A549 (cell line): ENCODE results near the gene RABGAP1L. TPM values are rescaled to one million over a fixed set of nuclear protein-coding genes. Genes with fewer than 3 reads are reported as not detected.

Experiments used
- ATAC-seq, 2 experiments: fragments of 200-7000 bp in 1 of 2; fragments of >200 bp in 1 of 2; cut with Nextera tagmentation in 1 of 2; cut with Tn5 transposase in 1 of 2; 3 replicates each; pipeline versions ENCODE4 v1.8.0 to v1.9.1; 2018 to 2020; ENCODE audit warnings: mild to moderate bottlenecking in 1 of 2, moderate library complexity in 1 of 2
- CTCF ChIA-PET: fragments of 300-600 bp; sonication (Branson Sonifier 250); formaldehyde crosslinking; extraction: SDS; loops from one replicate; lab custom pipeline; 2021; ENCODE audit warnings: antibody characterized with exemption, inconsistent platforms; lab: Yijun Ruan, JAX
- POLR2A ChIA-PET: fragments of 350-600 bp; formaldehyde crosslinking; extraction: SDS; loops from one replicate; lab custom pipeline; 2021; ENCODE audit warnings: antibody characterized with exemption, inconsistent platforms; lab: Yijun Ruan, JAX
- DNase-seq, 2 experiments: peaks; one replicate each; pipeline versions ENCODE4 v3.0.0 to v3.0.0-alpha.2; 2011 to 2016; ENCODE audit warnings: low read depth in 1 of 2, low spot score in 1 of 2
- FAIRE-seq: peaks from 2 replicates; lab custom pipeline; 2011; peaks lifted over from hg19 to GRCh38; lab: Jason Lieb, UNC
- H3K27ac ChIP-seq, 2 experiments: fragments of >200 bp; sonication (Bioruptor Twin); formaldehyde crosslinking; 3 replicates each; pipeline ENCODE4 v1.5.1; 2016 to 2017
- H3K4me1 ChIP-seq: fragments of >200 bp; sonication (Bioruptor Twin); formaldehyde crosslinking; 3 replicates; pipeline ENCODE4 v1.6.1; 2016
- H3K4me2 ChIP-seq: fragments of >200 bp; sonication (Bioruptor Twin); formaldehyde crosslinking; 3 replicates; pipeline ENCODE4 v1.6.1; 2016
- H3K4me3 ChIP-seq: fragments of >200 bp; sonication (Bioruptor Twin); formaldehyde crosslinking; 3 replicates; pipeline ENCODE4 v1.5.1; 2016
- H3K9me3 ChIP-seq: fragments of >200 bp; sonication (Bioruptor Twin); formaldehyde crosslinking; 3 replicates; pipeline ENCODE4 v1.6.1; 2016
- CBX2 ChIP-seq: fragments of 200-600 bp; sonication (generic); IDR thresholded peaks from 2 replicates; pipeline ENCODE4 v1.6.1; 2016; ENCODE audit warnings: low read depth, mild to moderate bottlenecking, borderline replicate concordance
- CEBPB ChIP-seq, 2 experiments: fragments of >200 bp in 1 of 2; sonication (Bioruptor Twin) in 1 of 2; formaldehyde crosslinking in 1 of 2; IDR thresholded peaks; 2 replicates each; pipeline ENCODE4 v1.6.1; 2012 to 2016
- CHD2 ChIP-seq: fragments of 150-350 bp; IDR thresholded peaks from 2 replicates; pipeline ENCODE4 v1.6.1; 2014; ENCODE audit warnings: low read length; ENCODE audit not compliant: partially characterized antibody
- CHD4 ChIP-seq: fragments of 200-600 bp; sonication (generic); IDR thresholded peaks from 2 replicates; pipeline ENCODE4 v1.6.1; 2016; ENCODE audit warnings: antibody characterized with exemption, mild to moderate bottlenecking, borderline replicate concordance
- EHF ChIP-seq: fragments of 250-450 bp; sonication (Bioruptor Pico); IDR thresholded peaks from 2 replicates; pipeline ENCODE4 v1.5.0; 2020; ENCODE audit warnings: mild to moderate bottlenecking
- GATA3 ChIP-seq: IDR thresholded peaks from 2 replicates; pipeline ENCODE4 v1.6.1; 2012; ENCODE audit warnings: borderline replicate concordance
- HOXB13 ChIP-seq: fragments of 250-450 bp; sonication (Bioruptor Pico); IDR thresholded peaks from 2 replicates; pipeline ENCODE4 v1.5.0; 2020; ENCODE audit warnings: low read depth, mild to moderate bottlenecking, moderate library complexity
- JUN ChIP-seq, 2 experiments: fragments of >200 bp; sonication (Bioruptor Twin); formaldehyde crosslinking; IDR thresholded peaks; 2 replicates in 1 of 2; 3 replicates in 1 of 2; pipeline ENCODE4 v1.6.1; 2016 to 2017
- JUNB ChIP-seq: fragments of >200 bp; sonication (Bioruptor Twin); formaldehyde crosslinking; IDR thresholded peaks from 2 replicates; pipeline ENCODE4 v1.6.1; 2016
- KDM1A ChIP-seq: fragments of 200-600 bp; sonication (generic); IDR thresholded peaks from 2 replicates; pipeline ENCODE4 v1.6.1; 2016; ENCODE audit warnings: low read depth, mild to moderate bottlenecking
- KDM5A ChIP-seq: fragments of 200-600 bp; sonication (generic); IDR thresholded peaks from 2 replicates; pipeline ENCODE4 v1.6.1; 2016; ENCODE audit warnings: antibody characterized with exemption, mild to moderate bottlenecking
- MAZ ChIP-seq: fragments of 150-350 bp; IDR thresholded peaks from 2 replicates; pipeline ENCODE4 v1.6.1; 2014; ENCODE audit warnings: antibody characterized with exemption, low read depth, low read length, borderline replicate concordance
- NPAS2 ChIP-seq: fragments of 250-450 bp; sonication (Bioruptor Pico); IDR thresholded peaks from 2 replicates; pipeline ENCODE4 v1.8.0; 2022; ENCODE audit warnings: mild to moderate bottlenecking, moderate library complexity, borderline replicate concordance
- PHF8 ChIP-seq: fragments of 200-600 bp; sonication (generic); IDR thresholded peaks from 2 replicates; pipeline ENCODE4 v1.6.1; 2016; ENCODE audit warnings: low read depth, mild to moderate bottlenecking, antibody characterized with exemption, moderate library complexity, borderline replicate concordance
- POLR2A ChIP-seq: IDR thresholded peaks from 2 replicates; pipeline ENCODE4 v1.6.1; 2012; ENCODE audit warnings: mild to moderate bottlenecking, low read length
- RAD21 ChIP-seq, 2 experiments: fragments of >200 bp in 1 of 2; sonication (Bioruptor Twin) in 1 of 2; formaldehyde crosslinking in 1 of 2; IDR thresholded peaks in 1 of 2; conservative IDR thresholded peaks in 1 of 2; 2 replicates in 1 of 2; 3 replicates in 1 of 2; pipeline ENCODE4 v1.6.1; 2012 to 2018; ENCODE audit warnings: inconsistent platforms in 1 of 2
- RCOR1 ChIP-seq: fragments of 150-350 bp; IDR thresholded peaks from 2 replicates; pipeline ENCODE4 v1.6.1; 2014; ENCODE audit warnings: antibody characterized with exemption, low read length, low read depth
- SMC3 ChIP-seq: fragments of >200 bp; sonication (Bioruptor Twin); formaldehyde crosslinking; IDR thresholded peaks from 3 replicates; pipeline ENCODE4 v1.6.1; 2018; ENCODE audit warnings: inconsistent platforms
- TFCP2L1 ChIP-seq: fragments of 250-450 bp; sonication (Bioruptor Pico); IDR thresholded peaks from 2 replicates; pipeline ENCODE4 v1.5.0; 2021; ENCODE audit warnings: mild to moderate bottlenecking
- ZNF302 ChIP-seq: fragments of 250-450 bp; sonication (Bioruptor Pico); IDR thresholded peaks from 2 replicates; pipeline ENCODE4 v1.9.0; 2021; ENCODE audit warnings: inconsistent platforms, mild to moderate bottlenecking, moderate library complexity
- WGBS: methylation state at CpG from one replicate; pipeline ENCODE4 v1.1.6; 2017; ENCODE audit errors: missing lambda C conversion rate; 5-methylcytosine and 5-hydroxymethylcytosine counted together
- polyA plus RNA-seq, 4 experiments: library from polyadenylated mRNA; depleted of rRNA in 3 of 4; stranded (reverse); fragments of >200 nt; fragmentation: RNase III in 1 of 4; extraction: RNeasy Plus Mini Kit Qiagen cat#74134 plus additional on column Dnase treatment in 1 of 4; gene quantifications; 2 replicates in 3 of 4; 3 replicates in 1 of 4; pipeline ENCODE4 v1.2.3, GENCODE V29; 2011 to 2017
- TF ChIP-seq, protein P1 (sequence below): fragments of 150-350 bp; IDR thresholded peaks from 2 replicates; pipeline ENCODE4 v1.6.1; 2014; ENCODE audit warnings: low read depth, mild to moderate bottlenecking, low read length
- TF ChIP-seq, protein P2 (sequence below): fragments of >200 bp; sonication (Bioruptor Twin); formaldehyde crosslinking; IDR thresholded peaks from 3 replicates; pipeline ENCODE4 v1.6.1; 2016
- TF ChIP-seq, protein P3 (sequence below): fragments of >200 bp; sonication (Bioruptor Twin); formaldehyde crosslinking; IDR thresholded peaks from 2 replicates; pipeline ENCODE4 v1.6.1; 2016
- TF ChIP-seq, protein P4 (sequence below): fragments of 450-650 bp; IDR thresholded peaks from 2 replicates; pipeline ENCODE4 v1.6.1; 2014; ENCODE audit warnings: antibody characterized with exemption
- TF ChIP-seq, protein P5 (sequence below): fragments of >200 bp; sonication (Bioruptor Twin); formaldehyde crosslinking; IDR thresholded peaks from 3 replicates; pipeline ENCODE4 v1.5.1; 2016

The RABGAP1L gene
- polyA plus RNA-seq, 2 of the 4 experiments (the other 2 are of a cell fraction): 8.2 to 18.6 TPM

DNA sequence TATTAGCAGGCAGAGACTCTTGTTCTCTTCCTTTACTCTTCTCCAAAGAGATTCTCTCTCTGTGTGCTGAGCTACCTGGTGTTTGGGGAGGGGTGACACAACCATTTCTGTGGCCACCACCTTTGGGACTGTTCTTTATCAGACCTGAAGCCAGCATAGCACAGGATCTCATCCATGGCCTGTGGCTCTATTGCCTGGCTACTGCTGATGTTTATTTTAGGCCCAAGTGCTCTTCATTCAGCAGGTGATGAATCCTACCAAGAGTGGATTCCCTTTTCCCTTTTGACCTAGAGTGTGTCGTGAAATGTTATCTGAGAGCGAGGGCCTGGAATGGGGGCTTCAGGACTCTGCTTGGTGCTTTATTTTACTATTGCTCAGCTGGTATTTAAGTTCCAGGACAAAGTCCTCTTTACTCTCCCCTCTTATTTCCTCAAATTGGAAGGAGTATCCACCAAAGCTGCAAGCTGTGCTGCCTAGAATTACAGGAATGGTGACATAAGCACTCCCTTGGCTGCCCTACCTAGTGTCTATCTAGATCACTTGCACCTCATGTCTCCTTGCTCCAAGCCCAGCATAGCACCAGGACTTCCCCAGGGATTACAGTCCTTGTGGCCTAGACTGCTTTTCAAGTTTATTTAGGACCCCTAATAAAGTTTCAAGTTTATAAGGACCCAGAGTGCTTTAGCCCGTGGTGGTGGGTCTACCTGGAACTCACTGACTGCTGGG, 193.7 kb downstream of the RABGAP1L start:
- Histone ChIP-seq H3K4me2 (no peak overlapping the region), H3K4me3 (no peak overlapping the region), H3K4me1 (peaks cover 3% of the 10 kb centered on the region; the same call in 1 of the 3 replicates), H3K27ac (no peak overlapping the region), H3K9me3 (no peaks in the 10 kb centered on the region)
- POLR2A ChIA-PET: no interaction called here
- WGBS: 83% methylated on average over 3 of the region's 3 CpGs
- DNase-seq: no peak
- no peak for FAIRE-seq
- TF ChIP-seq NPAS2 (no peak), ZNF302 (CRISPR knock-in tag) (no peak), HOXB13 (CRISPR knock-in tag) (no peak), POLR2A (no peak), JUN (IDR thresholded peaks at IDR 0.05) (no peak), EHF (no peak), CEBPB (IDR thresholded peaks at IDR 0.05) (no peak), JUNB (no peak), RAD21 (conservative IDR thresholded peaks at IDR 0.05 in 1 of 2, IDR thresholded peaks at IDR 0.05 in 1 of 2) (no peak), CBX2 (no peak)
- TF ChIP-seq, protein P1, sequence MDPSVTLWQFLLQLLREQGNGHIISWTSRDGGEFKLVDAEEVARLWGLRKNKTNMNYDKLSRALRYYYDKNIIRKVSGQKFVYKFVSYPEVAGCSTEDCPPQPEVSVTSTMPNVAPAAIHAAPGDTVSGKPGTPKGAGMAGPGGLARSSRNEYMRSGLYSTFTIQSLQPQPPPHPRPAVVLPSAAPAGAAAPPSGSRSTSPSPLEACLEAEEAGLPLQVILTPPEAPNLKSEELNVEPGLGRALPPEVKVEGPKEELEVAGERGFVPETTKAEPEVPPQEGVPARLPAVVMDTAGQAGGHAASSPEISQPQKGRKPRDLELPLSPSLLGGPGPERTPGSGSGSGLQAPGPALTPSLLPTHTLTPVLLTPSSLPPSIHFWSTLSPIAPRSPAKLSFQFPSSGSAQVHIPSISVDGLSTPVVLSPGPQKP: no peak
- TF ChIP-seq, protein P2, sequence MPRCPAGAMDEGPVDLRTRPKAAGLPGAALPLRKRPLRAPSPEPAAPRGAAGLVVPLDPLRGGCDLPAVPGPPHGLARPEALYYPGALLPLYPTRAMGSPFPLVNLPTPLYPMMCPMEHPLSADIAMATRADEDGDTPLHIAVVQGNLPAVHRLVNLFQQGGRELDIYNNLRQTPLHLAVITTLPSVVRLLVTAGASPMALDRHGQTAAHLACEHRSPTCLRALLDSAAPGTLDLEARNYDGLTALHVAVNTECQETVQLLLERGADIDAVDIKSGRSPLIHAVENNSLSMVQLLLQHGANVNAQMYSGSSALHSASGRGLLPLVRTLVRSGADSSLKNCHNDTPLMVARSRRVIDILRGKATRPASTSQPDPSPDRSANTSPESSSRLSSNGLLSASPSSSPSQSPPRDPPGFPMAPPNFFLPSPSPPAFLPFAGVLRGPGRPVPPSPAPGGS: no peak
- TF ChIP-seq, protein P3, sequence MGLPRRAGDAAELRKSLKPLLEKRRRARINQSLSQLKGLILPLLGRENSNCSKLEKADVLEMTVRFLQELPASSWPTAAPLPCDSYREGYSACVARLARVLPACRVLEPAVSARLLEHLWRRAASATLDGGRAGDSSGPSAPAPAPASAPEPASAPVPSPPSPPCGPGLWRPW: no peak
- no peak for ATAC-seq
- CTCF ChIA-PET: no interaction called here

DNA sequence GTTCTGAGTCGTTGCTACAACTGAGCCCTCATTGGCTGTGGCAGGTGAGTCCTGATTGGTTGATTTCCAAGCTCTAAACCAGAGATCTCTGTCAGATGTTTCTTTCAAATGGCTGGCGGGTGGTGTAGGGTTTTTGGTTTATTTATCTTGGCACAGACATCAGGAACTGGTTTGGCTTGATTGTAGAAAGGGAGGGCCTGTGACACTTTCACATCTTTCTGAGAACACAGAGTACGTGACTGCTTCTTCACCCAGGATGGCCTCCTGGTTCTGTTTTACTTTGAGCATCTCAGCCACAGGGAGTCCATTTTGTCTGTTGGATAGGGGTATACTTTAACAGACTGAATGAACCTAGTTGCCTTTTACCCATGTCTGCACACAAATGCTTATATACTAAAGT, 199.0 kb downstream of the RABGAP1L start:
- TF ChIP-seq CHD4: no peak
- TF ChIP-seq CHD2: no peak
- TF ChIP-seq, protein P4, sequence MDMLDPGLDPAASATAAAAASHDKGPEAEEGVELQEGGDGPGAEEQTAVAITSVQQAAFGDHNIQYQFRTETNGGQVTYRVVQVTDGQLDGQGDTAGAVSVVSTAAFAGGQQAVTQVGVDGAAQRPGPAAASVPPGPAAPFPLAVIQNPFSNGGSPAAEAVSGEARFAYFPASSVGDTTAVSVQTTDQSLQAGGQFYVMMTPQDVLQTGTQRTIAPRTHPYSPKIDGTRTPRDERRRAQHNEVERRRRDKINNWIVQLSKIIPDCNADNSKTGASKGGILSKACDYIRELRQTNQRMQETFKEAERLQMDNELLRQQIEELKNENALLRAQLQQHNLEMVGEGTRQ: no peak
- no peak for TF ChIP-seq TFCP2L1 (CRISPR knock-in tag)
- TF ChIP-seq PHF8: no peak
- TF ChIP-seq, all 56 proteins: peak for 0

DNA sequence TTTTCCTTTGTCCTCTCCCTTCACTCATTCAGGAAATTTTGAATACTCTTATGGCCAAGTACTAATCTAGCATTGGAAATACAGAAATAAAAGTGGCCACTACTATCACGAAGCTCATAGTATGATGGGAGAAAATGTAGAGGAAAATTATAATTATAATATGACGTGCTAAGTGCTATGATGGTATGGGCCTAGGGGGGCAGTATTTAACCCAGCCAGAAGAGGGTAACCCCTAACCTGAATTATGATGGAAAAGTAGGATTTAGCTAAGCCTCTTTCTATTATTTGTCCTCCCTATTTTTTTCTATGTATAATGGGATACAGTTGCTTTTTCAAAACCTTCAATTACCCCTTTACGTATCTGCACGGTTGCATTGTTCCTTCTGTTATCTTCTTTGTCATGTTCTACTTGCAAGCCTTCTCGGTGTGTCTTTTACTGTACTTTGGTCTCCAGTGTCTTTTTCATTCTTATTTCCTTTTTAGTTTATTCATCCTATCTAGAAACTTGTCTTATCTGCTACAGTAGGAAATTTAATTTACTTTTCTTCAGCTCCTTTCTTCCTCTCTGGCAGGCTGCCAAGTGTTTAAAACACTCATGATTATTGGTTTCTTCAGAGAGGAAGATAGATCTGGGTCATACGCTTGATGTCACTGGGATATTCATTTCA, 199.6 kb downstream of the RABGAP1L start:
- CTCF ChIA-PET: no interaction called here
- H3K27ac ChIP-seq: no peak overlapping the region
- H3K4me3 ChIP-seq: no peak overlapping the region
- POLR2A ChIA-PET: no interaction called here
- FAIRE-seq (peak; percentile 90), DNase-seq (no peak), ATAC-seq (no peak)
- H3K4me1 ChIP-seq: no peaks in the 10 kb centered on the region
- no peaks in the 10 kb centered on the region for H3K9me3 ChIP-seq
- H3K4me2 ChIP-seq: no peak overlapping the region
- WGBS: 87% methylated on average over 6 of the region's 6 CpGs
- TF ChIP-seq, protein P1: no peak
- TF ChIP-seq KDM5A (no peak), JUNB (no peak), CEBPB (IDR thresholded peaks at IDR 0.05) (no peak), GATA3 (no peak), RCOR1 (no peak), SMC3 (no peak), MAZ (no peak), TFCP2L1 (CRISPR knock-in tag) (no peak), KDM1A (no peak), NPAS2 (no peak)
- TF ChIP-seq, protein P3: no peak
- TF ChIP-seq, protein P5, sequence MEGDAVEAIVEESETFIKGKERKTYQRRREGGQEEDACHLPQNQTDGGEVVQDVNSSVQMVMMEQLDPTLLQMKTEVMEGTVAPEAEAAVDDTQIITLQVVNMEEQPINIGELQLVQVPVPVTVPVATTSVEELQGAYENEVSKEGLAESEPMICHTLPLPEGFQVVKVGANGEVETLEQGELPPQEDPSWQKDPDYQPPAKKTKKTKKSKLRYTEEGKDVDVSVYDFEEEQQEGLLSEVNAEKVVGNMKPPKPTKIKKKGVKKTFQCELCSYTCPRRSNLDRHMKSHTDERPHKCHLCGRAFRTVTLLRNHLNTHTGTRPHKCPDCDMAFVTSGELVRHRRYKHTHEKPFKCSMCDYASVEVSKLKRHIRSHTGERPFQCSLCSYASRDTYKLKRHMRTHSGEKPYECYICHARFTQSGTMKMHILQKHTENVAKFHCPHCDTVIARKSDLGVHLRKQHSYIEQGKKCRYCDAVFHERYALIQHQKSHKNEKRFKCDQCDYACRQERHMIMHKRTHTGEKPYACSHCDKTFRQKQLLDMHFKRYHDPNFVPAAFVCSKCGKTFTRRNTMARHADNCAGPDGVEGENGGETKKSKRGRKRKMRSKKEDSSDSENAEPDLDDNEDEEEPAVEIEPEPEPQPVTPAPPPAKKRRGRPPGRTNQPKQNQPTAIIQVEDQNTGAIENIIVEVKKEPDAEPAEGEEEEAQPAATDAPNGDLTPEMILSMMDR: no peak

More for the DNA sequence above, 199.0 kb downstream of the RABGAP1L start:
- ChIA-PET POLR2A (no interaction called here), CTCF (no interaction called here)
- FAIRE-seq (no peak), ATAC-seq (no peak), DNase-seq (no peak)
- 65% methylated on average over 3 of the region's 3 CpGs for WGBS
- Histone ChIP-seq H3K4me3 (no peak overlapping the region), H3K4me1 (no peaks in the 10 kb centered on the region), H3K9me3 (no peaks in the 10 kb centered on the region), H3K27ac (no peak overlapping the region), H3K4me2 (no peak overlapping the region)
